DND-41 (cell line): ENCODE measurements around the gene TUBGCP4.

Source experiments
- ATAC-seq: fragments of 200-7000 bp; cut with Tn5 transposase; 3 replicates; pipeline ENCODE4 v1.9.1; 2021; ENCODE audit warnings: low read depth; ENCODE audit not compliant: insufficient read depth
- DNase-seq: peaks from one replicate; pipeline ENCODE4 v3.0.0-alpha.2; 2020
- H2AFZ ChIP-seq: 2 replicates; pipeline ENCODE4 v1.6.0; 2012; ENCODE audit warnings: low read depth, low read length
- H3K27ac ChIP-seq: 2 replicates; pipeline ENCODE4 v1.5.1; 2012; ENCODE audit warnings: low read length, inconsistent platforms
- H3K27me3 ChIP-seq: fragments of 200-600 bp; sonication (generic); 2 replicates; pipeline ENCODE4 v1.6.0; 2012; ENCODE audit warnings: low read length, mild to moderate bottlenecking, inconsistent platforms; ENCODE audit not compliant: insufficient read depth, poor library complexity
- H3K36me3 ChIP-seq: 2 replicates; pipeline ENCODE4 v1.5.1; 2012; ENCODE audit warnings: low read length, inconsistent platforms; ENCODE audit not compliant: insufficient read depth
- H3K4me1 ChIP-seq: 2 replicates; pipeline ENCODE4 v1.5.1; 2012; ENCODE audit warnings: mild to moderate bottlenecking, low read length; ENCODE audit not compliant: insufficient read depth
- H3K4me2 ChIP-seq: 2 replicates; pipeline ENCODE4 v1.6.0; 2012; ENCODE audit warnings: mild to moderate bottlenecking, moderate library complexity, low read length, inconsistent platforms; ENCODE audit not compliant: insufficient read depth
- H3K4me3 ChIP-seq, 2 experiments: fragments of 200-600 bp in 1 of 2; shearing (Covaris generic) in 1 of 2; 2 replicates each; pipeline ENCODE4 v1.5.1; 2012 to 2016; ENCODE audit warnings: inconsistent platforms in 2 of 2, low read length in 2 of 2, mild to moderate bottlenecking in 2 of 2, low read depth in 1 of 2, moderate library complexity in 1 of 2
- H3K79me2 ChIP-seq: 2 replicates; pipeline ENCODE4 v1.6.0; 2012; ENCODE audit warnings: low read length, inconsistent platforms; ENCODE audit not compliant: insufficient read depth
- H3K9ac ChIP-seq: 2 replicates; pipeline ENCODE4 v1.6.0; 2012; ENCODE audit warnings: low read depth, mild to moderate bottlenecking, inconsistent platforms, low read length, moderate library complexity
- H3K9me3 ChIP-seq: 2 replicates; pipeline ENCODE4 v1.5.1; 2012; ENCODE audit warnings: low read length, moderate library complexity, mild to moderate bottlenecking, inconsistent platforms; ENCODE audit not compliant: insufficient read depth, severe bottlenecking
- H4K20me1 ChIP-seq: 2 replicates; pipeline ENCODE4 v1.6.0; 2012; ENCODE audit warnings: low read length; ENCODE audit not compliant: insufficient read depth
- CTCF ChIP-seq: IDR thresholded peaks from 2 replicates; pipeline ENCODE4 v1.5.1; 2012; ENCODE audit warnings: borderline replicate concordance, low read length, moderate library complexity, mild to moderate bottlenecking; ENCODE audit not compliant: poor library complexity, severe bottlenecking; ENCODE audit errors: extremely low read depth
- EZH2 ChIP-seq: IDR thresholded peaks from 3 replicates; pipeline ENCODE4 v1.6.1; 2012; ENCODE audit warnings: borderline replicate concordance, low read depth, mild to moderate bottlenecking, moderate library complexity, low read length, inconsistent platforms; ENCODE audit not compliant: severe bottlenecking

The TUBGCP4 gene

GRCh38 chr15:43329960-43330779 is 40.7 kb upstream of the TUBGCP4 start, which contains the start of gene LCMT2:
Gene LCMT2, minus strand, starts transcription at chr15:43330573. Its CDS starts 84 bp downstream, at chr15:43330489.
- Histone ChIP-seq H3K27ac (peak within 1 kb of the TSS; percentile 95), H3K4me2 (peak within 1 kb of the TSS; percentile 77), H2AFZ (peak within 1 kb of the TSS; percentile 93), H3K9ac (peak within 1 kb of the TSS; percentile 99), H3K27me3 (no peaks in the 10 kb centered on the region), H3K9me3 (no peaks in the 10 kb centered on the region), H3K79me2 (peaks cover 24% of the 10 kb centered on the region), H3K36me3 (peaks cover 22% of the 10 kb centered on the region), H4K20me1 (peaks cover 16% of the 10 kb centered on the region), H3K4me1 (peaks cover 33% of the 10 kb centered on the region), H3K4me3 (peak within 1 kb of the TSS; percentile 41 to 80)
- peak; percentile 90 for DNase-seq
- peak; percentile 88 for ATAC-seq
- TF ChIP-seq EZH2 (no peak), CTCF (peak; percentile 1)

- TF ChIP-seq EZH2: no peak
- TF ChIP-seq CTCF: no peak
- H3K79me2 ChIP-seq: peaks cover 24% of the 10 kb centered on the region
- H3K9me3 ChIP-seq: no peaks in the 10 kb centered on the region
- peaks cover 33% of the 10 kb centered on the region for H3K4me1 ChIP-seq
- H3K4me2 ChIP-seq: peak overlapping the region; percentile 77
- H4K20me1 ChIP-seq: peaks cover 16% of the 10 kb centered on the region
- peak overlapping the region; percentile 95 for H3K27ac ChIP-seq
- ATAC-seq (peak; percentile 16), DNase-seq (no peak)
- H3K4me3 ChIP-seq: peak overlapping the region; percentile 41 to 80; a peak in 3 of 4 replicates
- no peaks in the 10 kb centered on the region for H3K27me3 ChIP-seq
- peaks cover 22% of the 10 kb centered on the region for H3K36me3 ChIP-seq
- H2AFZ ChIP-seq: peak overlapping the region; percentile 93
- H3K9ac ChIP-seq: peak overlapping the region; percentile 99
Measured at GRCh38 chr15:43330780-43331087, 40.2 kb upstream of the TUBGCP4 start.

GRCh38 chr15:43346305-43346704 is 24.6 kb upstream of the TUBGCP4 start:
- TF ChIP-seq EZH2 (no peak), CTCF (peak; percentile 22)
- no peak for DNase-seq
- ATAC-seq: peak; percentile 39; the same call in 1 of the 3 replicates
- Histone ChIP-seq H3K4me3 (no peak overlapping the region), H3K4me1 (no peaks in the 10 kb centered on the region), H3K9ac (no peak overlapping the region), H3K9me3 (no peaks in the 10 kb centered on the region), H2AFZ (no peak overlapping the region), H3K79me2 (no peaks in the 10 kb centered on the region), H4K20me1 (no peaks in the 10 kb centered on the region), H3K36me3 (peaks cover 50% of the 10 kb centered on the region), H3K4me2 (no peak overlapping the region), H3K27ac (no peak overlapping the region), H3K27me3 (no peaks in the 10 kb centered on the region)
